Activated naive CD8-positive, alpha-beta T cell treated with anti-CD3 and anti-CD28 coated beads, Interleukin-2, amount 10 ng/mL, durations not matched to agents 7 days and 5 days (primary cell): Measurements from ENCODE around the gene TTC38. TPM values are rescaled to one million over a fixed set of nuclear protein-coding genes. Genes with fewer than 3 reads are reported as not detected.
A peak's percentile ranks its signal among the peaks of the same experiment; 100 is the strongest.

Experiments used
- ATAC-seq: fragments of 150-1000 bp; cut with Tn5 transposase; one replicate; pipeline ENCODE4 v1.10.0; 2021; ENCODE audit warnings: low read depth, moderate library complexity
- POLR2A ChIA-PET: fragments of 350-600 bp; sonication (Branson Sonifier 250); formaldehyde crosslinking; loops from one replicate; lab custom pipeline; 2021; ENCODE audit warnings: antibody characterized with exemption; lab: Charles Lee
- DNase-seq: peaks from one replicate; pipeline ENCODE4 v3.0.0; 2021
- H3K27ac Mint-ChIP-seq: one replicate; pipeline ENCODE4 v1.8.0; 2022; ENCODE audit warnings: mild to moderate bottlenecking, mixed read lengths
- H3K27me3 Mint-ChIP-seq: one replicate; pipeline ENCODE4 v1.8.0; 2022; ENCODE audit warnings: mild to moderate bottlenecking, moderate library complexity, mixed read lengths
- H3K36me3 Mint-ChIP-seq: one replicate; pipeline ENCODE4 v1.8.0; 2021; ENCODE audit warnings: mild to moderate bottlenecking, mixed read lengths
- H3K4me1 Mint-ChIP-seq: one replicate; pipeline ENCODE4 v1.8.0; 2021; ENCODE audit warnings: mixed read lengths
- H3K4me3 Mint-ChIP-seq: one replicate; pipeline ENCODE4 v1.8.0; 2022; ENCODE audit warnings: mild to moderate bottlenecking, moderate library complexity, mixed read lengths
- H3K9me3 Mint-ChIP-seq: one replicate; pipeline ENCODE4 v1.8.0; 2021; ENCODE audit warnings: mixed read lengths
- total RNA-seq, 2 experiments: library from RNA; stranded (reverse); gene quantifications; one replicate each; pipeline ENCODE4 v1.2.3, GENCODE V29; 2021

TTC38 gene
- total RNA-seq = 10 to 100 TPM; 24.3 to 25.0 TPM

DNA sequence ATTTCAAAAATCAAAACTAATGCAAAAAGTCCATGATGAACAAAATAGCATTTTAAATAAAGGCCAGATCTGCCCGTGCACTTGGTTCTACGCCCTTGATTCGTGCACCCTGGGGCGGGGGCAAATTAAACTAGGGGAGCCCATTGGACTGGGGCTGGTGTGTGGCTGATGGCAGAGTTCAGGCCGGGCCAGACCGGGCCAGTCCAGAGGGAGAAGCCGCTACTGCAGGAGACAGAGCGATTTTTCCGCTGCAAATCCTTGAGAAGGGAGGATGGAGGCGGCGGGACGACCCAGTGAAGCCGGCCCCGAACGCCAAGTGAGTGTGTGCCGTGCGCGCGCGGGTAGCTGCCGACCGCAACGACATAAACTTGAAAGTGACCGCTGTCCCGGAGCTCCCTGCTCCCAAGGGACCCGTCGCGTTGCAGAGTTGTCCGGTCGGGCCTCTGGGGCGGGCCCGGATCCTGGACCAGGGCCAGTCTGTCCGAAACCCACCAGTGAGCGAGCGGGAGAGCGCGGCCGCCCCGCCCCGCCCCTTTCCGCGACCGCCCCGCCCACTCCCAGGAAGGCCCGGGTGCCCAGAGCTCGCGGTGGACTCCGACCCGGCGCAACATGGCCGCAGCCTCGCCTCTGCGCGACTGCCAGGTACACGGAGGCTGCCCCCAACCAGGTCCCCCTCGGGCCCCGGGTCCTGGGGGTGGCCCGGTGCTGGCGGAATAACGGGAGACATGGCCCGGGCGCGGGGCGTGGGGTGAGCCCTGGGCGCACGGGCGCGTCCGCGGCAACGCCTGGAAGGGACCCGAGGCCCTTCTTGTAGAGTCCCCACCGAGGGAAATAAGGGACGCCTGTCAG is at the start of gene TTC38:
TTC38 (plus strand) TSS at position 578 of the 849 bp plus-strand sequence; CDS start at position 610, 32 bp downstream.
- Mint-ChIP-seq H3K36me3 (peaks cover 17% of the 10 kb centered on the region), H3K4me3 (peak within 1 kb of the TSS; percentile 92), H3K9me3 (peaks cover 10% of the 10 kb centered on the region), H3K4me1 (peaks cover 17% of the 10 kb centered on the region), H3K27ac (peak within 1 kb of the TSS; percentile 83), H3K27me3 (peaks cover 28% of the 10 kb centered on the region)
- ATAC-seq (peak; percentile 87), DNase-seq (peak; percentile 76)
- POLR2A ChIA-PET = interaction anchor here (0.6 to 2.7 kb wide), 12 partner anchors 8 to 495 kb away, joined by 3 to 12 read pairs (median 4); partner anchors contain the start of genes CDPF1, GTSE1, PPARA and TBC1D22A

DNA sequence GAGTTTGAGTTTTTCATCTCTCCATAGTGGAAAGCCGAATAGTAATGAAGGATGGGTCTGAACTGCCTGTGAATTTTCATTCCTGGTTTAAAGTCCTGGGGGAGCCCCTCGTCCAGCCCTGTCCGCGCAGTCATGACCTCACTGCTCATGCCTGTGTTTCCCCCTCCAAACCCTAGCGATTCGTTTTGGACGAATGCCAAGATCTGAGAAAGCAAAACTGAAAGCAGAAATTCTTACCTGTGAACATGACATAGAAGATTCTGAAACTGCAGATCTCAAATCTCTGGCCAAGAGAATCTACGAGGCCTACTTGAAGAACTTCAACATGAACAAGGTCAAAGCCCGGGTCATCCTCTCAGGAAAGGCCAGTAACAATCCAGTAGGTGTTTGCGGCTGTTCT is 48.2 kb upstream of the TTC38 start:
- H3K36me3 Mint-ChIP-seq = peaks cover 31% of the 10 kb centered on the region
- H3K4me3 Mint-ChIP-seq = peak overlapping the region; percentile 47
- DNase-seq = no peak
- POLR2A ChIA-PET = no interaction called here
- ATAC-seq = no peak
- no peaks in the 10 kb centered on the region for H3K9me3 Mint-ChIP-seq
- no peaks in the 10 kb centered on the region for H3K27me3 Mint-ChIP-seq
- H3K27ac Mint-ChIP-seq = no peak overlapping the region
- H3K4me1 Mint-ChIP-seq = peaks cover 7% of the 10 kb centered on the region

DNA sequence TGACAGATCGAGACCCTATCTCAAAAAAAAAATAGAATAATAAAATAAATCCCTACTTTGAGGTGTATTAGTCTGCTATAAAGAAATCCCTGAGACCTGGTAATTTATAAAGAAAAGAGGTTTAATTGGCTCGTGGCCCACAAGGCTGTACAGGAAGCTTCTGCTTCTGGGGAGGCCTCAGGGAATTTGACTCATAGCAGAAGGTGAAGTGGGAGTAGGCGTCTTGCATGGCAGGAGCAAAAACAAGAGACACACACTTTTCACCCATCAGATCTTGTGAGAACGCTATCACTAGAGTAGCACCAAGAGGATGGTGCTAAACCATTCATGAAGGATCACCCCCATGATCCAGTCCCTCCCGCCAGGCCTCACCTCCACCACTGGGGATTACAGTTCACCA is 46.9 kb upstream of the TTC38 start:
- POLR2A ChIA-PET = no interaction called here
- no peak overlapping the region for H3K27ac Mint-ChIP-seq
- peaks cover 33% of the 10 kb centered on the region for H3K36me3 Mint-ChIP-seq
- H3K9me3 Mint-ChIP-seq = peaks cover 2% of the 10 kb centered on the region
- no peak for DNase-seq
- ATAC-seq = no peak
- H3K4me3 Mint-ChIP-seq = no peak overlapping the region
- no peaks in the 10 kb centered on the region for H3K27me3 Mint-ChIP-seq
- peaks cover 10% of the 10 kb centered on the region for H3K4me1 Mint-ChIP-seq

GRCh38 chr22:46224044-46224897 is 43.5 kb upstream of the TTC38 start:
- Mint-ChIP-seq H3K27ac (no peak overlapping the region), H3K4me3 (no peak overlapping the region), H3K4me1 (peaks cover 10% of the 10 kb centered on the region), H3K9me3 (peaks cover 2% of the 10 kb centered on the region), H3K36me3 (peaks cover 28% of the 10 kb centered on the region), H3K27me3 (no peaks in the 10 kb centered on the region)
- ATAC-seq (no peak), DNase-seq (no peak)
- POLR2A ChIA-PET = no interaction called here

GRCh38 chr22:46224898-46225290 is 42.9 kb upstream of the TTC38 start:
- H3K9me3 Mint-ChIP-seq = peaks cover 2% of the 10 kb centered on the region
- DNase-seq = no peak
- peaks cover 5% of the 10 kb centered on the region for H3K4me1 Mint-ChIP-seq
- ATAC-seq = no peak
- H3K4me3 Mint-ChIP-seq = no peak overlapping the region
- no peaks in the 10 kb centered on the region for H3K27me3 Mint-ChIP-seq
- POLR2A ChIA-PET = no interaction called here
- H3K27ac Mint-ChIP-seq = no peak overlapping the region
- H3K36me3 Mint-ChIP-seq = peaks cover 23% of the 10 kb centered on the region

GRCh38 chr22:46225631-46226030 is 42.2 kb upstream of the TTC38 start:
- Mint-ChIP-seq H3K27ac (peak overlapping the region; percentile 10), H3K4me3 (no peak overlapping the region), H3K9me3 (peaks cover 2% of the 10 kb centered on the region), H3K36me3 (peaks cover 18% of the 10 kb centered on the region), H3K27me3 (no peaks in the 10 kb centered on the region), H3K4me1 (peaks cover 5% of the 10 kb centered on the region)
- ATAC-seq = no peak
- no peak for DNase-seq
- POLR2A ChIA-PET = no interaction called here

GRCh38 chr22:46226577-46226976 is 41.2 kb upstream of the TTC38 start:
- Mint-ChIP-seq H3K27ac (no peak overlapping the region), H3K4me1 (peaks cover 3% of the 10 kb centered on the region), H3K36me3 (peaks cover 12% of the 10 kb centered on the region), H3K9me3 (peaks cover 2% of the 10 kb centered on the region), H3K27me3 (no peaks in the 10 kb centered on the region), H3K4me3 (no peak overlapping the region)
- POLR2A ChIA-PET = no interaction called here
- no peak for DNase-seq
- no peak for ATAC-seq

GRCh38 chr22:46229701-46230100 is 38.1 kb upstream of the TTC38 start:
- peaks cover 9% of the 10 kb centered on the region for H3K4me1 Mint-ChIP-seq
- no peak overlapping the region for H3K27ac Mint-ChIP-seq
- ATAC-seq (no peak), DNase-seq (no peak)
- peaks cover 2% of the 10 kb centered on the region for H3K9me3 Mint-ChIP-seq
- H3K27me3 Mint-ChIP-seq = no peaks in the 10 kb centered on the region
- no peak overlapping the region for H3K4me3 Mint-ChIP-seq
- POLR2A ChIA-PET = no interaction called here
- H3K36me3 Mint-ChIP-seq = peaks cover 10% of the 10 kb centered on the region

DNA sequence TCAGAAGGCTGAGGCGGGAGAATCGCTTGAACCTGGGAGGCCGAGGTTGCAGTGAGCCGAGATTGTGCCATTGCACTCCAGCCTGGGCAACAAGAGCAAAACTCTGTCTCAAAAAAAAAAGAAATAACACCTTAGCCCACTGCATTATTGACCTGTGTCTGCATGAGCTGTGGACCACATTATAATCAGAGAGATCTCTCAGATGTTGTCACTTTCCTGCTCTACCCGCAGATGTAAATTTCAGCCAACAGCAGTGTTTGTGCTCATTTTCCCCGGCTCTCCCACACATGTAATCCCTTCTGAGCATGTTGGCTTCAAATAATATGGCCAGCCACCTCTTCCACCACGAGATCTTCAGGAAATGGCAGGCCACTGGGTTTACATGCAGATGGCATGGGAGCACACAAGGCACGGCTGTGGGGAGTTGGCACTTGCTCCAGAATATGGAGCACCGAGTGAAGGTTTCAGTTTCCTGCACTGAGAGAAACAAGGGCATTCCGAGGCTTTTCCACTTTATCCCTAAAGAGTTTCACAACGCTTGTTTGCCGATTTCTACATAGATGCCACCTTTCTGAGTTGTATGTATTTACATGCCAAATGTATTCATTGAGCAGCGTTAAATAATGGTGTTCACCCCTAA is 37.4 kb upstream of the TTC38 start:
- peaks cover 9% of the 10 kb centered on the region for H3K4me1 Mint-ChIP-seq
- no peak overlapping the region for H3K27ac Mint-ChIP-seq
- H3K4me3 Mint-ChIP-seq = no peak overlapping the region
- H3K27me3 Mint-ChIP-seq = no peaks in the 10 kb centered on the region
- H3K9me3 Mint-ChIP-seq = peaks cover 2% of the 10 kb centered on the region
- DNase-seq = no peak
- peaks cover 6% of the 10 kb centered on the region for H3K36me3 Mint-ChIP-seq
- POLR2A ChIA-PET = no interaction called here
- ATAC-seq = no peak

- H3K27me3 Mint-ChIP-seq = no peaks in the 10 kb centered on the region
- no peak overlapping the region for H3K4me3 Mint-ChIP-seq
- no peak for DNase-seq
- no peak for ATAC-seq
- peaks cover 2% of the 10 kb centered on the region for H3K9me3 Mint-ChIP-seq
- peaks cover 13% of the 10 kb centered on the region for H3K36me3 Mint-ChIP-seq
- POLR2A ChIA-PET = no interaction called here
- H3K4me1 Mint-ChIP-seq = peaks cover 6% of the 10 kb centered on the region
- no peak overlapping the region for H3K27ac Mint-ChIP-seq
These were observed 34.6 kb upstream of the TTC38 start for GRCh38 chr22:46233231-46233630.

GRCh38 chr22:46234969-46235368 is 32.8 kb upstream of the TTC38 start:
- no peak overlapping the region for H3K4me3 Mint-ChIP-seq
- POLR2A ChIA-PET = no interaction called here
- DNase-seq (no peak), ATAC-seq (no peak)
- no peaks in the 10 kb centered on the region for H3K27me3 Mint-ChIP-seq
- peaks cover 21% of the 10 kb centered on the region for H3K36me3 Mint-ChIP-seq
- H3K27ac Mint-ChIP-seq = no peak overlapping the region
- peaks cover 3% of the 10 kb centered on the region for H3K9me3 Mint-ChIP-seq
- H3K4me1 Mint-ChIP-seq = peaks cover 15% of the 10 kb centered on the region

DNA sequence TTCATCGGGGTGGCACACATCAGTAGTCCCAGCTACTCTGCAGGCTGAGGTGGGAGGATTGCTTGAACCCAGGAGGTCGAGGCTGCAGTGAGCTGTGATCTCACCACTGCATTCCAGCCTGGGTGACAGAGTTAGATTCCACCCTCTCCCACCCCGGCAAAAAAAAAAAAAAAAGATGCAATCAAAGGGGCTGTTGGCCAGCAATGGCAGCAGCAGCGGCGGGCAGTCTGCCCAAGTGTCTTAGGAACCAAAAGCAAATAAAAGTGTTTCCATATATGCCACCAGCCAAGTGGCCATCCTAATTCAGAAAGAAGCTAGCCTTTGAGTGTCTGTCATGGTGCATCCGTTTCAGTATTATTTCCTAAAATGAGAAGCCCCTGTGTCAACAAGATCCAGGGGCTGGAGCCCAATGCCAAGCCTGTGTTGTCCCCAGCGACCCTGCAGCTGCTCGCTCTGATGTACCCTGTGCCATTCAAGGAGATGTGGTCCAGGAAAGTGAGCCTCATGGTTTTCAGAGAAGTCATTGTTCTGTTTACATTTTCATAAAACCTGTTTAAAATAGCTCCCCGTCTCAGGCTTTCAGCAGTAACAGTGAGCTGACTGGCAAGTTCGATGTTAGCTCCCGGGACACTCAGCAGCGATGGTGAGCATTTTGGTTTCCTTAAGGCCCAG is 30.2 kb upstream of the TTC38 start:
- Mint-ChIP-seq H3K4me3 (no peak overlapping the region), H3K9me3 (peaks cover 3% of the 10 kb centered on the region), H3K4me1 (peaks cover 25% of the 10 kb centered on the region), H3K27ac (no peak overlapping the region), H3K27me3 (no peaks in the 10 kb centered on the region), H3K36me3 (peaks cover 23% of the 10 kb centered on the region)
- DNase-seq (no peak), ATAC-seq (no peak)
- POLR2A ChIA-PET = interaction anchor here (2.2 kb wide), 1 partner anchor 13 kb away, joined by 11 read pairs; the partner anchor contains the start of gene CDPF1
